KOPT-K1 (cell line): ENCODE data around the gene TRAF2.

ENCODE experiments used
- H3K27ac ChIP-seq: fragments of 200-600 bp; sonication (generic); 2 replicates; pipeline ENCODE4 v1.5.1; 2016; ENCODE audit warnings: antibody characterized with exemption, mild to moderate bottlenecking, low read depth, low read length; ENCODE audit not compliant: poor library complexity, severe bottlenecking
- H3K36me3 ChIP-seq: fragments of 200-600 bp; sonication (generic); 2 replicates; pipeline ENCODE4 v1.5.1; 2017; ENCODE audit warnings: antibody characterized with exemption, mild to moderate bottlenecking, low read length, moderate library complexity; ENCODE audit not compliant: insufficient read depth
- H3K9me3 ChIP-seq: fragments of 200-600 bp; sonication (generic); 2 replicates; pipeline ENCODE4 v1.5.1; 2017; ENCODE audit warnings: antibody characterized with exemption, low read length, mild to moderate bottlenecking; ENCODE audit not compliant: insufficient read depth, poor library complexity, severe bottlenecking

TRAF2 gene

DNA sequence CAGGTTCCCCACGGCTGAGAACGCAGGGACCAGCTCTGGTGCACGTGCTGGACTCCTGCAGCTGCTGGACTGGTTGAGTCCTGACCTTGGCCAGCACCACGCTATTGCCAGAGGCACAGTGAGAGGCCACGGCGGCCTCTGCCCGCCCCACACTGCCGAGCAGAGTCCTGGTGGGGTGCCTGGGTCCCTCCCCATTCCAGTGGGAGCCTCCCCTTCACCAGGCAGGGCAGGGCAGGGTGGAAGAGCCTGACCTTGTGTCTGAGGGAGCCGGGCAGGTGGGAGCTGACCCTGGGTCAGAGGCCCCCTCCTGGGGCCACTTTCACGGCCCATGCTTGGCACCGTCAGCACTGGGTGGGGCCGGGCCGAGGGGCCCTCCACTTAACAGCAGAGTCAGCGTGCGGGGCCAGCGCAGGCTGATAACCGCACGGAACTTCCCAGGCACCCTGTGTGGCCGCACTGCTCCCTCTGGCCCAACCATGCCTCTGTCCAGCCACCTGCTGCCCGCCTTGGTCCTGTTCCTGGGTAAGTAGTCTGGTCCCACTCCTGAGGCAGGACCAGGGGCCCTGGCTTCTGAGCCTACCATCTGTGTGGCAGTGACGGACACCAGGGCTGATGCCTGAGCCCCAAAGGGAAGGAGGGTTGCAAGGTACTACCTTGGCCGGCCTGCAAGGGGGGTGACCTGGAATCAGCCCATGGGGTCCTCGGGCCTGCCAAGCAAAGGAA lies 34.2 kb upstream of the TRAF2 start, which contains the start of gene MAMDC4:
Gene MAMDC4, plus strand, starts transcription at position 406 of the 723 bp plus-strand sequence. Its CDS starts 71 bp downstream, at position 477.
- Histone ChIP-seq H3K27ac (no peak within 1 kb of the TSS), H3K36me3 (no peaks in the 10 kb centered on the region)

GRCh38 chr9:136852664-136853595 lies 33.4 kb upstream of the TRAF2 start:
- Histone ChIP-seq H3K27ac (no peak overlapping the region), H3K9me3 (no peaks in the 10 kb centered on the region), H3K36me3 (no peaks in the 10 kb centered on the region)

More for the DNA sequence above, 34.2 kb upstream of the TRAF2 start, which contains the start of gene MAMDC4:
- no peaks in the 10 kb centered on the region for H3K9me3 ChIP-seq

DNA sequence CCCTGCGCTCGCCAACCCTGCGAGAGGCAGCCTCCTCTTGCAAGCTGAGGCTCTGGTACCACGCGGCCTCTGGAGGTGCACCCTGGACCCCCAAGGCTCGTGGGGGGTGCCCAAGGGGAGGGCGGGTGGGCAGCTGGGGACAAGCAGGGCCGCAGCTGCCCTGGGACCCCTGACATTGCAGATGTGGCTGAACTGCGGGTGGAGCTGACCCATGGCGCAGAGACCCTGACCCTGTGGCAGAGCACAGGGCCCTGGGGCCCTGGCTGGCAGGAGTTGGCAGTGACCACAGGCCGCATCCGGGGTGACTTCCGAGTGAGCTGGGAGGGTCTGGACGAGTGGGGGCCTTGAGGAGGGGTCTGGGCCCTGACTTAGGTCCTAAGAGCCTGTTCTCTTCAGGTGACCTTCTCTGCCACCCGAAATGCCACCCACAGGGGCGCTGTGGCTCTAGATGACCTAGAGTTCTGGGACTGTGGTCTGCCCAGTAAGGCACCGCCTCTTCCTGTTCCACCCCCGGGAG lies 32.7 kb upstream of the TRAF2 start:
- Histone ChIP-seq H3K36me3 (no peaks in the 10 kb centered on the region), H3K27ac (no peak overlapping the region), H3K9me3 (no peaks in the 10 kb centered on the region)

GRCh38 chr9:136854113-136854841 lies 32.0 kb upstream of the TRAF2 start:
- H3K27ac ChIP-seq = no peak overlapping the region
- no peaks in the 10 kb centered on the region for H3K9me3 ChIP-seq
- H3K36me3 ChIP-seq = no peaks in the 10 kb centered on the region

GRCh38 chr9:136854842-136855460 lies 31.4 kb upstream of the TRAF2 start:
- Histone ChIP-seq H3K9me3 (no peaks in the 10 kb centered on the region), H3K36me3 (no peaks in the 10 kb centered on the region), H3K27ac (no peak overlapping the region)

DNA sequence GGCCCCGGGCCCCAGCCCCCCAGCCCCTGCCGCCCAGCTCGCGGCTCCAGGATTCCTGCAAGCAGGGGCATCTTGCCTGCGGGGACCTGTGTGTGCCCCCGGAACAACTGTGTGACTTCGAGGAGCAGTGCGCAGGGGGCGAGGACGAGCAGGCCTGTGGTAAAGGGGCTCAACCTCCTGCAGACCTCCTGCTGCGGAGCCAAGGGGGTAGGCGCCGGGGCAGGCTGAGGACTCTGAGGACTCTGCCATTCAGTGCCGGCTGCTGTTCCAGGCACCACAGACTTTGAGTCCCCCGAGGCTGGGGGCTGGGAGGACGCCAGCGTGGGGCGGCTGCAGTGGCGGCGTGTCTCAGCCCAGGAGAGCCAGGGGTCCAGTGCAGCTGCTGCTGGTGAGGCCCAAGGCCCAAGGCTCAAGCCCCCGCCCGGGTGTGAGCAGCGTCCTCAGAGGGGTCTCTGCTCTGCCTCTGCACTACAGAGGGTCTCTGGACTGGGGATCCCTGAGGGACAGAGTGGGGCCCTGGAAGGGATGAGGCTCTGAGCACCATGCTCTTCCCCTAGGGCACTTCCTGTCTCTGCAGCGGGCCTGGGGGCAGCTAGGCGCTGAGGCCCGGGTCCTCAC lies 30.7 kb upstream of the TRAF2 start:
- Histone ChIP-seq H3K36me3 (no peaks in the 10 kb centered on the region), H3K9me3 (no peaks in the 10 kb centered on the region), H3K27ac (no peak overlapping the region)

DNA sequence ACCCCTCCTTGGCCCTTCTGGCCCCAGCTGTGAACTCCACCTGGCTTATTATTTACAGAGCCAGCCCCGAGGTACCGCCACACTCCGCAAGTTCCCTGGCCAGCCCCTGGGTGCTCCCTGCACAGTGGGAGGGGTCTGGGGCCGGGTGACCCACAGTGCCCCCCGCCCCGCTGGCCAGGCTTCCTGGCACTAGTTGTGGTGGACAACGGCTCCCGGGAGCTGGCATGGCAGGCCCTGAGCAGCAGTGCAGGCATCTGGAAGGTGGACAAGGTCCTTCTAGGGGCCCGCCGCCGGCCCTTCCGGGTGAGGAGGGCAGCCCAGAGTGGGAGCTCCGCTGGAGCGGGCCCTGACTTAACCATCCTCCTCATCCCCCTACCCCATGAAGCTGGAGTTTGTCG lies 30.2 kb upstream of the TRAF2 start:
- H3K27ac ChIP-seq = no peak overlapping the region
- H3K9me3 ChIP-seq = no peaks in the 10 kb centered on the region
- H3K36me3 ChIP-seq = peaks cover 1% of the 10 kb centered on the region; the same call in 1 of the 2 replicates

DNA sequence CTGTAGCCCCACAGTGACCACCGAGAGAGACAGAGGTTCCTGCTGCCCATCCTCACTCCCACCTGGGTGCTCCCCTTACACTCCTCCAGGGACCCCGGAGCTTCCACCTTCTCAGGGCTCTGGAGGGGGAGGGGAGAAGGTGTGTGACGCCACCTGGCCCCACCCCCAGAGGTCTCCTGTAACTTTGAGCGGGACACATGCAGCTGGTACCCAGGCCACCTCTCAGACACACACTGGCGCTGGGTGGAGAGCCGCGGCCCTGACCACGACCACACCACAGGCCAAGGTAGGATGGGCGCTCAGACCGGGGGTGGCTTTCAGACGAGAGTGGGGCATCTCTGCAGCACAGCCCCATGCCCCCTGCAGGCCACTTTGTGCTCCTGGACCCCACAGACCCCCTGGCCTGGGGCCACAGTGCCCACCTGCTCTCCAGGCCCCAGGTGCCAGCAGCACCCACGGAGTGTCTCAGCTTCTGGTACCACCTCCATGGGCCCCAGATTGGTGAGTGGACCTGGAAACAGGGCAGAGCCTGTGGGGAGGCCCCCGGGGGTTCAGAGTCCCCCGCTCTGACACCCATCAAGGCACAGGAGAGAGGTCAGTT lies 29.7 kb upstream of the TRAF2 start:
- H3K36me3 ChIP-seq = peaks cover 7% of the 10 kb centered on the region; the same call in 1 of the 2 replicates
- no peak overlapping the region for H3K27ac ChIP-seq
- H3K9me3 ChIP-seq = no peaks in the 10 kb centered on the region

GRCh38 chr9:136857166-136857565 lies 29.1 kb upstream of the TRAF2 start:
- H3K27ac ChIP-seq = no peak overlapping the region
- H3K36me3 ChIP-seq = peaks cover 12% of the 10 kb centered on the region; the same call in 1 of the 2 replicates

DNA sequence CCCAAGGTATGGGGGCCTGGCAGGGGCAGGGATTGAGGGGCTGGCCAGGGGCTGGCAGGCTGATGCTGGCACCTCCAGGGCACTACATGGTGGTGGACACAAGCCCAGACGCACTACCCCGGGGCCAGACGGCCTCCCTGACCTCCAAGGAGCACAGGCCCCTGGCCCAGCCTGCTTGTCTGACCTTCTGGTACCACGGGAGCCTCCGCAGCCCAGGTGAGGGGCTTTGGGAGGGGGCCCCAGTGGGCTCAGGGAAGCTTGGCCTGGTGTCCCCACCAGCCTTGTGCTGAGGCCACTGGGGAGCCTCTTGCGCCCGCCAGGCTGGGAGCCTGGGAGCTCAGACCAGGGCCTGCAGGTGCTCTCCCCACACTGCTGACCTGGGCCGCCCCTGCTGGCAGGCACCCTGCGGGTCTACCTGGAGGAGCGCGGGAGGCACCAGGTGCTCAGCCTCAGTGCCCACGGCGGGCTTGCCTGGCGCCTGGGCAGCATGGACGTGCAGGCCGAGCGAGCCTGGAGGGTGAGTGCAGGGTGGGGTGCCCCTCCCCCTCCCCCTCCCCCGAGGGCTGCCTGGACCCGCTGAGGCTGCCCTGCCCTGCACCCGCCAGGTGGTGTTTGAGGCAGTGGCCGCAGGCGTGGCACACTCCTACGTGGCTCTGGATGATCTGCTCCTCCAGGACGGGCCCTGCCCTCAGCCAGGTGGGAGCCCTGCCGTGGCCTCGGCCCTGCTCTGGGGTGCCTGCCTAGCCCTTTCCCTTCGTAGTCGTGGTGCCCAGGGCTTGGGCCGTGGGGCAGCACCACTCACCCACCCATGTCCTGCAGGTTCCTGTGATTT lies 28.5 kb upstream of the TRAF2 start:
- H3K36me3 ChIP-seq = peaks cover 19% of the 10 kb centered on the region; the same call in 1 of the 2 replicates

More at GRCh38 chr9:136857166-136857565, 29.1 kb upstream of the TRAF2 start:
- no peaks in the 10 kb centered on the region for H3K9me3 ChIP-seq

DNA sequence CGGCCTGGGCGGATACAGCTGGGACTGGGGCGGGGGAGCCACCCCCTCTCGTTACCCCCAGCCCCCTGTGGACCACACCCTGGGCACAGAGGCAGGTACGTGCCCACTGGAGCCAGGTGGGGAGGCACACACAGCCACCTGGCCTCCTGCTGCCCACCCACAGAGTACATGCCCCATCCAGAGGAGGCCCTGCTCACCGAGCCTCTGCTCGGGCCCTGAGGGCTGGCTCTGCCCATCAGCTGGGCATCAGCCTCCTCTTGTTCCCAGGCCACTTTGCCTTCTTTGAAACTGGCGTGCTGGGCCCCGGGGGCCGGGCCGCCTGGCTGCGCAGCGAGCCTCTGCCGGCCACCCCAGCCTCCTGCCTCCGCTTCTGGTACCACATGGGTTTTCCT lies 27.9 kb upstream of the TRAF2 start:
- no peaks in the 10 kb centered on the region for H3K9me3 ChIP-seq
- peaks cover 25% of the 10 kb centered on the region for H3K36me3 ChIP-seq
- no peak overlapping the region for H3K27ac ChIP-seq

More for the DNA sequence above, 28.5 kb upstream of the TRAF2 start:
- H3K9me3 ChIP-seq = no peaks in the 10 kb centered on the region
- H3K27ac ChIP-seq = no peak overlapping the region

- Histone ChIP-seq H3K36me3 (peaks cover 32% of the 10 kb centered on the region), H3K27ac (no peak overlapping the region), H3K9me3 (no peaks in the 10 kb centered on the region)
These were observed 27.2 kb upstream of the TRAF2 start for GRCh38 chr9:136858844-136859757.
